ENCODE measurements around the gene CWC22.

- TF ChIP-seq POLR2AphosphoS5 (IDR thresholded peaks at IDR 0.05; ENCODE audit: borderline replicate concordance, low read depth, low read length) (no peak), EZH2 (IDR thresholded peaks at IDR 0.05) (no peak)
These were observed 19.2 kb downstream of the CWC22 start for GRCh38 chr2:179987916-179988315.
